GM21737 (cell line): Measurements from ENCODE around the gene PIGZ.

Experiments
- ATAC-seq: cut with Tn5 transposase; IDR thresholded peaks from one replicate; pipeline ENCODE4 v1.9.1; 2021; ENCODE audit warnings: mild to moderate bottlenecking, moderate library complexity; ENCODE audit not compliant: unreplicated experiment

The PIGZ gene

DNA sequence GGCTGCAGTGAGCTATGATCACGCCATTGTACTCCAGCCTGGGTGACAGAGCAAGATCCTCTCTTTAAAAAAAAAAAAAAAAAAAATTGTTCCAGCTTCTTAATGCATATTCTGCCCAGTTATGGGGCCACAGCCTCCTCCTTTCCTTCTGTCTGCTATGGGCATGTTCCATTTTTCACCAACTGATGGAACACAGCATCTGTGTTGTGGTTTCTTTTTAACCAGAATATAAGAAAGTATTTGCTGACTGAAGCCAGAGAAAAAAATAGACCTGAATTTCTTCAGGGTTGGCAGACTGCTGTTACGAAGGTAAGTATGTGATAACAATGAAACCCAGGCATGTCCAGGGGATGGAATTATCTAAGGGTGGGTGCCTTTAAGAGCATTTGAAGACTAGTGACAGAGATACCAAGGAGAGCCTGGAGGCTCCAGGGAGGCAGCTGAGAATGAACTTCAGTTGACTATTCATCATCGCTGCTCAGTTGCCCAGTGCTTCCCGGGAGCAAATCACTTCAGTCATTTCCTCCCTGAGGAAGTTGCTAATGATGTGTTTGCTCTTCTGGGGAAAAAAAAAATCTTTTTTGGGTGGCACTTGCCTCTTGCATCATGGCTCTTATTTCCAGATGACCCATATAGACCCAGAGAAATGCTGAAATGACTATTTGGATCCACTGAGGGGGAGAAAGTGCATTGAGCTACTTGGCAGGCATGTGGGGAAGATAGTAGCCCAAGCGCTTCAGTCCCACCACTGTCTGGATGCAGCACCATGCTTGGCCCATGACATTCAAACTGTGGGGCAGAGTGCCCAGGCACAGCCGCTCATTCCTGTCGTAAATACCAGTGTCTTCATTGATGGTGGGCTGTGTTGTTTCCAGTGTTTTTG, 40.8 kb downstream of the PIGZ start:
- no peak for ATAC-seq

DNA sequence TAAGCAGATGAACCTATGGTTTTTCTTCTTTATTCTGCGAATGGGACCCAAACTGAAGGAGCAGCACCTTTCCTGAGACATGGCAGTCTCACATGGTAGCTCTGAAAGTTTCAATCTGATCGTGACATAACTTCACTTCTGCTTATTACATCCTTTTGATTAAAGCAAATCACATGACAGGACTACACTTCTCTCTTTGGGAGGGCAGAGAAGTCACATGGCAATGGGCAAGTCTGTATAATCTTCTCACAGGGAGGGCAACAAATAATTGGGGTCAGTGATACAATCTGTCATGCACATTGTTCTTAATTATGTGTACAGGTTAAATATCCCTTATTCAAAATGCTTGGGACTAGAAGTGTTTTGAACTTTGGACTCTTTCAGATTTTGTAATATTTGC, 47.9 kb downstream of the PIGZ start:
- ATAC-seq = no peak

DNA sequence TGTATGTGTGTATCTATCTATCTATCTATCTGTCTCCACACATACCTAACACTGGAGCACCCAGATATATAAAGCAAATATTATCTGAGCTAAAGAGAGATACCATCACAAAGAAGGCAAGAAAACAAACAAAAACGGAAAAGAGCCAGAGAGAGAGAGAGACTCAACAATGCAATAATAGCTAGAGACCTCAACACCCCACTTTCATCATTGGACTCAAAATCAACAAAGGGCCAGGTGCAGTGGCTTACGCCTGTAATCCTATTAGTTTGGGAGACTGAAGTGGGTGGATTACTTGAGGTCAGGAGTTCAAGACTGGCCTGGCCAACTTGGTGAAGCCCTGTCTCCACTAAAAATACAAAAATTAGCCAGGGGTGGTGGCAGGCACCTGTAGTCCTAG, 49.7 kb downstream of the PIGZ start:
- ATAC-seq = no peak

DNA sequence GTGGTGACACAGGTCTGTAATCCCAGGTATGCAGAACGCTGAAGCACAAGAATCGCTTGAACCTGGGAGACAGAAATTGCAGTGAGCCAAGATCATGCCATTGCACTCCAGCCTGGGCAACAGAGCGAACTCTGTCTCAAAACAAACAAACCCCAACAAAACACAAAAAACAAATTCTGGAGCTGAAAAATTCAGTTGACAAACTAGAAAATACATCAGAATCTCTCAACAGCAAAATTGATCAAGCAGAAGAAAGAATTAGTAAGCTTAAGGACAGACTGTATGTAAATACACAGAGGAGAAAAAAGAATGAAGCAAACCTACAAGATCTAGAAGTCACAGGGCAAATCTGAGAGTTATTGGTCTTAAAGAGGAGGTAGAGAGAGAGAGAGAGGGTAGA, 51.6 kb downstream of the PIGZ start:
- no peak for ATAC-seq

DNA sequence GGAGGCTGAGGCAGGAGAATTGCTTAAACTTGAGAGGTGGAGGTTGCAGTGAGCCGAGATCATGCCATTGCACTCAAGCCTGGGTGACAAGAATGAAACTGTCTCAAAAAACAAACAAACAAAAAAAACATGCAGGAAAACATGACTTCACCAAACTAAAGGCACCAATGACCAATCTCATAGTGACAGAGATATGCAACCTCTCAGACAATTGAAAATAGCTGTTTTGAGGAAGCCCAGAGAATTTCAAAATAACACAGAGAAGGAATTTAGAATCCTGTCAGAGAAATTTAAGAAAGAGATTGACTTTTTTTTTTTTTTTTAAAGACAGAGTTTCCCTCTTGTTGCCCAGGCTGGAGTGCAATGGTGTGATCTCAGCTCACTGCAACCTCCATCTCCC, 52.4 kb downstream of the PIGZ start:
- no peak for ATAC-seq

DNA sequence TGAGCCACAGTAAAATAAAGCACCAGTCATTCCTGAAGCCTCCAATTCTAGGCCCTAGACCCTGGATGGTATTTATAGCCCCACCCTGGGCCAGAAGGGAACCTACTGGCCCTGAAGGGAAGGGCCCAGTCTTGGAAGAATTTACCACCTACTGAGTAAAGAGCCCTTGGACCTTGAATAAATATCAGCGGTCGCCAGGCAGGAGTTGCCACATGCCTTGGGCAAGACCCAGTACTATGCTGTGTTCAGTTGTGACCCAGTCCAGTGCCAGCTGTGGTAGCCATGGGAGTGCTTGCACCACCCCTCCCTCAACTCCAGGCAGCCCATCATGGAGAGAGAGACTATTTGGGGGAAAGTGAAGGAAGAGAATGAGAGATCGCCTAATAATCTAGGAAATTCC, 53.3 kb downstream of the PIGZ start:
- ATAC-seq = no peak

DNA sequence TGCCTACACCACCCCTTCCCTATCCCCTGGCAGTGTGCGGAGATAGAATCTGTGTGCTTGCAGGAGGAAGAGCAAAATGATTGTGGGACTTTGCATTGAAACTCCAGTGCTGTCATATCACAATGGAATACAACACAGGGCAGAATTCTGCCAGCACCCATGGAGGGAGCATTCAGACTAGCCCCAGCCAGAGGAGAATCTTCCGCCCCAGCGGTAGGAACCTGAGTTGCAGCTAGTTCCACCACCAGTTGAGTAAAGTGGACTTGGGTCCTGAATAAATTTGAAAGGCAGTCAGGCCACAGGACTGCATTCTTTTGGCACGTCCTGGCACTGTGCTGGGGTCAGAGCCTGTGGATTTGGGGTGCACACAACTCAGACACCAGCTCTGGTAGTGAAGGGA, 53.8 kb downstream of the PIGZ start:
- no peak for ATAC-seq

DNA sequence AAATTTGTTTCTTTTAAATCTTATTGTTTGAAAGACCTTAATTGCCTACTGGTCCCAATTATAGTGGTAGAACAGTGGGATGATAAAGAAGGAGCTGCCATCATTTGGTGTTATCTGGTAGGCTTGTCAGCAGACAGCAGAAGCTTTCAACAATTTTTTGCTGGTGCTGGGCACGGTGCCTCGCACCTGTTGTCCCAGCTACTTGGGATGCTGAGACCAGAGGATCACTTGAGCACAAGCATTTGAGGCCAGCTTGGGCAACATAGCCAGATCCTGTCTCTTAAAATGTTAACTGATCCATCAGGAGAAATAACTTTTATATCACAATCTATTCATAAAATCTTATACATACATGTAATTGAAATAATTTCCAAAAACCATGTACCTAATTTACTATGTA, 64.9 kb downstream of the PIGZ start:
- no peak for ATAC-seq

DNA sequence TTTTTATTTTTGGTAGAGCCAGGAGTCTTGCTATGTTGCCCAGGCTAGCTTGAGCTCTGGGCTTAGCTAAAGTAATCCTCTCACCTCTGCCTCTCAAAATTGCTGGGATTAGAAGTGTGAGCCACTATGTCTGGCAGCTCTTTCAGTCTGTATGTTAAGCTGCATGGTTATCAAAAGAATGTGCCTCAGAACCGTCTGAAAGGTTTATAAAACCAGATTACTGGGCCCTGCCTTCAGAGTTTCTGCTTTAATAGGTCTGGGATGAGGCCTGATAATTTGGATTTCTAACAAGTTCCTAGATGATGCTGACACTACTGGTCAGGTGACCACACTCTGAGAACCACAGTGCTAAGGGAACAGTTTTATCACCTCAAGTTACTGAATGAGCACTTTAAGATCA, 66.3 kb downstream of the PIGZ start:
- ATAC-seq = no peak

DNA sequence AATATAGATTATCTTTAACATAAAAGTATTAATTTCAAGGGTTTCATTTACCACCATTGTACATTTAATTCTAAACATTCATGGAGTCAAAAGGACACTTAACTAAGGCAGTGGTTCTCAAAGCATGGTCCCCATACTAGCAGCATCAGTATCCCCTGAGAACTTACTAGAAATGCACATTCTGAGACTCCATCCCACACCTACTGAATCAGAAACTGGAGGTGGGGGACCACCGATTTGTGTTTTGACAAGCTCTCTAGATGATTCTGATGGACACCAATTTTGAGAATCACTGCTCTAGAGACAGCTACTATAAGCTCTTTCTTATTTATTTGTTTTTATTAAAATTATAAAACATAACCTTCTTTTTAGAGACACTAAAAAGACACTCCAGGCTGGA, 66.9 kb downstream of the PIGZ start:
- no peak for ATAC-seq
